OCI-LY1 (cell line): Measurements from ENCODE around the gene PUM2.

Experiments used
- CTCF ChIP-seq: fragments of 200-600 bp; sonication (generic), shearing (Covaris generic); IDR thresholded peaks from 2 replicates; pipeline ENCODE4 v1.5.1; 2017; ENCODE audit warnings: mild to moderate bottlenecking, antibody characterized with exemption, low read length, moderate library complexity, mixed read lengths
- EZH2 ChIP-seq: fragments of 200-600 bp; sonication (generic), shearing (Covaris generic); IDR thresholded peaks from 2 replicates; pipeline ENCODE4 v1.8.0; 2017; ENCODE audit warnings: borderline replicate concordance, mixed run types, mild to moderate bottlenecking, antibody characterized with exemption, low read length, moderate library complexity, mixed read lengths

- TF ChIP-seq CTCF: no peak
- TF ChIP-seq EZH2: no peak
These were observed 143.6 kb downstream of the PUM2 start for GRCh38 chr2:20207051-20207450.
